NCI-H146 (cell line): ENCODE data around the gene KCTD18.

Source experiments
- DNase-seq: peaks from one replicate; lab custom pipeline; 2025; lab: John Stamatoyannopoulos, UW

KCTD18 gene

DNA sequence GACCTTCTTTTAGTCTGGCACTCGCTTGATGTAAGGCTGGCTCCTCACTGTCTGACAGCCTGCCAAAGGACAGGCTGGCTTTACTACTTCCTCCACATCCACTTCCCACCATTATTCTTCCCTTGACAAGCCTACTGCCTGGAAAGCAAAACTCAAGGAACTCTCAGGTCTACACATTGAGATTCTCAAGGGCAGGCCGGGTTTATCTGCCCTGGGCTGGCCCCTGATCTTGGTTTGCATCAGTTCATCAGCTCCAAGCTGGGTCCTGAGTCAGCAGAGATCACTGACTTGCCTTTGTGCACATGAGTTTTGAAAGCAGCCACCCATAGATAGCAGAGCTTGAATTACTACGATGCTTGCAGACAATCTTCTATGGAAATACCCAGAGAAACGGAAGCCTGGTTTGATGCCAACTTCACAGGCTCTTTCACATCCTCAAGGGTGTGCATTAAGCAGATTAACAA is 53.9 kb downstream of the KCTD18 start:
- DNase-seq = no peak

GRCh38 chr2:200454927-200455801 is 54.7 kb downstream of the KCTD18 start:
- DNase-seq = no peak

GRCh38 chr2:200453853-200454534 is 55.9 kb downstream of the KCTD18 start:
- DNase-seq = no peak

- no peak for DNase-seq
These were observed 56.6 kb downstream of the KCTD18 start for GRCh38 chr2:200453142-200453852.

GRCh38 chr2:200452377-200452776 is 57.5 kb downstream of the KCTD18 start:
- DNase-seq = no peak

DNA sequence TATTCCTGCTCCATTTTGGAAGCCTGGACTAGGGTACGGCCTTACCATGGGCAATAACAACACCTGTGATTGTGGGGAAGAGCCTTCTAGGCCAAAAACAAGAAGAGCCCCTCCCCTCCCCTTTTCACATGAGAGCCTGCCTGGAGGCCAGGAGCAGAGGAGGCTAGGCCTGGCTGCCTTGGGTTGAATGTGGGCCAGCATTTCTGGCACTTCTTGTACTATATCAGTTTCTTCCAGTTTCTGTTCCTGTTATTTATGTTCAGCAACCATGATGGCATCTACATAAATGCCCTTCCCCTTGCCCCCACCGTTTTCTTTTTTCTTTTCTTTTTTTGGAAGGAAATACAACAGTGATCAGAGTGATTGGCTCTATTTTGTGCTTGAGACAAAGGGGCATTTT is 58.4 kb downstream of the KCTD18 start:
- no peak for DNase-seq

DNA sequence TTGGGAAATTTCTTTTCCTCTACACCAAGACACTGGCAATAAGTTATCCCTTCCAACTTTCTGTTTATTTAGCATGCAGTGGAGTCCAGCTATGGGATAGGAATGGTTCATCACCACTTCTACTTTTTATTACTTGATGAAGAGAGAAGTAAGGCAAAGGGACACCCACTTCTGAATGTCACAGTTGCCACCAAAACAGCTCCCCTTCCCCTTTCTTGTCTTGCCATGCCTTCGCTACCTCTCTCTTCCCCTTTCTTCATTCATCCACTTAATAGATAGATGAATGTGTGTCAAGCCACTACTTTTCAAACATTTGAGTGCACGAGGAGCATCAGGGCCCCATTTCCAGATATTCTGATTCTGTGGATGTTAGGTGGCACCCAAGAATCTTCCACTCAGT is 59.6 kb downstream of the KCTD18 start:
- no peak for DNase-seq

GRCh38 chr2:200449149-200449548 is 60.7 kb downstream of the KCTD18 start:
- no peak for DNase-seq

GRCh38 chr2:200448455-200448854 is 61.4 kb downstream of the KCTD18 start:
- DNase-seq = no peak

DNA sequence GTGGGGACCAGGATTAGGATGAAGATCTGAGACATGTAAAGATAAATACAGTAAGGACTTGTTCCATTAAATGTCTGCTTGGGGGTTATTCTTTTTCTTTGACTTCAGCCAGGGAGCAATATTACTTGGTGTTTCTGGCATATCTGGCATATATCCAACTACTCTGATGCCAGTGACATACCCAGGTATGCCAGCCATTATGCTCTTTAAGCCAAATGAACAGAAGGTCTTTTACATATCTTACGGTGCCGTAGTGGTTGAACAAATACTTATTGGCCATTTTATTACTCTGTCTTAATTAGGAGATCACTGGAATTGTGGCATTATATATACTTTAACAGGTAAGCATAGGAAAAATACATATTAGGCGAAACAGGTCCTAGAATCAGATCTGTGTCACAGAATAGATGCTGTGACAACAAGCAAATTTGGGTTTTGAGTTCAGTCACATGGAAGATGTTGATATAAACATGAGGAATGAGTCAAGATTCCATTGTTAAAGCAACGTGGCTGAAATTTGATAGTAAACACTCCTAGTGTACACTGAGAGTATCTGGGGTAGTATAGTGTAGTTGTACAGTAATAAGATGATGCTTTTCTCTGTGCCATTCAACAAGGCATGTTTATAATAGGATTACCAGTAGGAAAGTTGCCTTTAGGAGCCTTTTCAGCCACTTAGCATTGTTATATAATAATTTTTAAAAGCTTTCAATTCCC is 62.6 kb downstream of the KCTD18 start:
- no peak for DNase-seq

DNA sequence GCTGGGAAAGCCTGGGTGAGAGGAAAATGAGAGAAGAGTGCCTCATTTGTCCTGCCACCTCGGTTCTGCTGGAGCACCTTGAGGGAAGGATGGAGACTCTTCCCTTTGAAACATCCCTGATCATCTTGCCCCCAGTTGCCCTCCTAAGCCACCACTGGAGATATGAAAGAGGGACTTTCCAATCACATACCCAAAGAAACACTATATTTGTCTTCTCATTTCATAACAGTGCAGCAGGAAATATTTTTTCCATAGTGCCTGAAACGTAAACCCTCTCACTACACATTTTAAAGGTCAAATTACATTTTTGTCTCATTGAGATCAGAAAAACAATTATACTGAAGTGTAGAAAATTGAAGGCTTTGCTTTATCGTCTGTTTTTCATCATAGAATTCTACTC is 63.3 kb downstream of the KCTD18 start:
- no peak for DNase-seq

- no peak for DNase-seq
These were observed 64.6 kb downstream of the KCTD18 start for GRCh38 chr2:200445284-200445683.

DNA sequence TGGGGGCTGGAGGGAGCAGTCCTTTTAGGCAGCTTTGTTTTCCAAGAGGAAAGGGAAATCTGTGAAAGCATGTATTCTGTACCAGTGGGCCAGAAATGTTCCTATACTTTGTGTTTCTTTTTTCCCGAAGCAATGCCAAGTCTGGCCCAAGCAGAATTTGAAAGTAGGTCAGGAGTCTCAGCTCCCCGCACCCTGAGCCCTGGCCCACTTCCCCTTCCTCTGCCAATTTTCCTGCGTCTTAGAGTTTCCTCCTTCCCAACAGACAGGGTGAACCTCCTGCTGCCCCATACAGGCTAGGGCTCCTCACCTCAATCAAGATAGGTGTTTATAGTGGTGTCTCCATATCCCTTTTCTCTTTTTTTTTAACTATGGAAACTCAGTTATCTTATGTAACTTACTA is 65.3 kb downstream of the KCTD18 start:
- DNase-seq = no peak

- no peak for DNase-seq
These were observed 66.0 kb downstream of the KCTD18 start for GRCh38 chr2:200443916-200444315.

DNA sequence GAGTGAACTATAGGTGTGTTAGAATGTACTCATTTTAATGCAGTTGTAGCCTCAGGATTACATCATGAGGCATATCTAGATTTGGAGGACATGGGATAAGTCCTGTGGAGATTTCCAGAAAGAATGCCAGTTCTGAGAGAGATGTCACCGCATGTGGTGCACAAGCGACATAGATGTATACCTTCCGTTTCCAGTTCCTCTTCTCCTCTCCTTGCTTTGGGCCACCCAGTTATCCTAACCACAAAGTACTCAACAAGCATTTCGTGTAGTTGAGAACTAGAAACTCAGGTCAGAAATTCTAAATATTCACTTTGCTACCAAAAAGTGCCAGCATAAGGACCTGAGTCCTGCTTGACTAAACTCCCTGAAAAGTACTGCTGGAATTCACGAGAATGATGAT is 66.5 kb downstream of the KCTD18 start:
- no peak for DNase-seq

GRCh38 chr2:200442471-200442870 is 67.4 kb downstream of the KCTD18 start:
- no peak for DNase-seq

- no peak for DNase-seq
These were observed 69.9 kb downstream of the KCTD18 start for GRCh38 chr2:200439981-200440380.
